Measurements from ENCODE around the gene COQ9.

GRCh38 chr16:57468346-57468745 is 21.1 kb downstream of the COQ9 start:
- TF ChIP-seq POLR2A (IDR thresholded peaks at IDR 0.05) (no peak), POLR2AphosphoS5 (IDR thresholded peaks at IDR 0.05) (no peak)
- TF ChIP-seq, protein P1, sequence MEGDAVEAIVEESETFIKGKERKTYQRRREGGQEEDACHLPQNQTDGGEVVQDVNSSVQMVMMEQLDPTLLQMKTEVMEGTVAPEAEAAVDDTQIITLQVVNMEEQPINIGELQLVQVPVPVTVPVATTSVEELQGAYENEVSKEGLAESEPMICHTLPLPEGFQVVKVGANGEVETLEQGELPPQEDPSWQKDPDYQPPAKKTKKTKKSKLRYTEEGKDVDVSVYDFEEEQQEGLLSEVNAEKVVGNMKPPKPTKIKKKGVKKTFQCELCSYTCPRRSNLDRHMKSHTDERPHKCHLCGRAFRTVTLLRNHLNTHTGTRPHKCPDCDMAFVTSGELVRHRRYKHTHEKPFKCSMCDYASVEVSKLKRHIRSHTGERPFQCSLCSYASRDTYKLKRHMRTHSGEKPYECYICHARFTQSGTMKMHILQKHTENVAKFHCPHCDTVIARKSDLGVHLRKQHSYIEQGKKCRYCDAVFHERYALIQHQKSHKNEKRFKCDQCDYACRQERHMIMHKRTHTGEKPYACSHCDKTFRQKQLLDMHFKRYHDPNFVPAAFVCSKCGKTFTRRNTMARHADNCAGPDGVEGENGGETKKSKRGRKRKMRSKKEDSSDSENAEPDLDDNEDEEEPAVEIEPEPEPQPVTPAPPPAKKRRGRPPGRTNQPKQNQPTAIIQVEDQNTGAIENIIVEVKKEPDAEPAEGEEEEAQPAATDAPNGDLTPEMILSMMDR (IDR thresholded peaks at IDR 0.05), result no peak

Data from transverse colon (tissue), 4 donors.